Caco-2 (cell line): ENCODE results near the gene NFKBIE. TPM values are rescaled to one million over a fixed set of nuclear protein-coding genes. Genes with fewer than 3 reads are reported as not detected.

Source experiments
- BruUV-seq: library from RNA; stranded (reverse); fragments of 400-500 nt; replicated peaks from 2 replicates; lab custom pipeline; 2021; lab: Mats Ljungman, UMichigan
- CTCF ChIA-PET: fragments of 300-600 bp; sonication (Branson Sonifier 250); formaldehyde crosslinking; loops from one replicate; lab custom pipeline; 2022; ENCODE audit warnings: antibody characterized with exemption; lab: Charles Lee
- POLR2A ChIA-PET: fragments of 300-600 bp; sonication (Branson Sonifier 250); formaldehyde crosslinking; loops from one replicate; lab custom pipeline; 2022; ENCODE audit warnings: antibody characterized with exemption; lab: Charles Lee
- DNase-seq, 2 experiments: peaks; one replicate each; pipeline versions ENCODE4 v3.0.0 to v3.0.0-alpha.2; 2020 to 2022
- H3K27me3 ChIP-seq: replicated peaks from 2 replicates; pipeline ENCODE4 v1.6.0; 2011; ENCODE audit warnings: low read length; ENCODE audit not compliant: control insufficient read depth, insufficient read depth
- H3K36me3 ChIP-seq: 2 replicates; pipeline ENCODE4 v1.5.1; 2011; ENCODE audit warnings: low read length; ENCODE audit not compliant: control insufficient read depth, insufficient read depth
- H3K4me1 ChIP-seq: fragments of 250-450 bp; sonication (Bioruptor Pico); 2 replicates; pipeline ENCODE4 v1.5.1; 2020; ENCODE audit warnings: mild to moderate bottlenecking
- H3K4me3 ChIP-seq: 2 replicates; pipeline ENCODE4 v1.5.1; 2011; ENCODE audit warnings: low read depth, mild to moderate bottlenecking, control low read depth, low read length
- H3K9me3 ChIP-seq: fragments of 250-450 bp; sonication (Bioruptor Pico); 2 replicates; pipeline ENCODE4 v1.5.1; 2020; ENCODE audit warnings: mild to moderate bottlenecking, moderate library complexity
- H3K27ac Mint-ChIP-seq: one replicate; pipeline ENCODE4 v1.8.0; 2022; ENCODE audit warnings: mixed read lengths; ENCODE audit not compliant: unreplicated experiment
- H3K27me3 Mint-ChIP-seq: one replicate; pipeline ENCODE4 v1.8.0; 2022; ENCODE audit warnings: mixed read lengths; ENCODE audit not compliant: insufficient read depth, unreplicated experiment
- H3K36me3 Mint-ChIP-seq: one replicate; pipeline ENCODE4 v1.8.0; 2022; ENCODE audit warnings: mild to moderate bottlenecking, mixed read lengths; ENCODE audit not compliant: insufficient read depth, unreplicated experiment
- H3K4me1 Mint-ChIP-seq: one replicate; pipeline ENCODE4 v1.8.0; 2022; ENCODE audit warnings: low read depth, mixed read lengths; ENCODE audit not compliant: unreplicated experiment
- H3K4me3 Mint-ChIP-seq: one replicate; pipeline ENCODE4 v1.8.0; 2022; ENCODE audit warnings: mild to moderate bottlenecking, moderate library complexity, mixed read lengths; ENCODE audit not compliant: unreplicated experiment
- H3K9me3 Mint-ChIP-seq: one replicate; pipeline ENCODE4 v1.8.0; 2022; ENCODE audit warnings: mixed read lengths; ENCODE audit not compliant: unreplicated experiment
- CTCF ChIP-seq, 2 experiments: fragments of 200-600 bp in 1 of 2; IDR thresholded peaks; 1 replicate in 1 of 2; 2 replicates in 1 of 2; pipeline versions ENCODE4 v1.5.1 to v1.8.0; 2011 to 2022; ENCODE audit warnings: antibody characterized with exemption in 1 of 2, control low read depth in 1 of 2, inconsistent platforms in 1 of 2, low read depth in 1 of 2, low read length in 1 of 2, mild to moderate bottlenecking in 1 of 2, moderate library complexity in 1 of 2; ENCODE audit not compliant: insufficient read depth in 1 of 2, severe bottlenecking in 1 of 2, unreplicated experiment in 1 of 2
- intact Hi-C: fragments of 100-400 bp; cut with micrococcal nuclease; formaldehyde crosslinking; loops from one replicate; pipeline ENCODE4 v1.10.0; 2022; ENCODE audit not compliant: unreplicated experiment
- total RNA-seq: library from RNA; stranded (reverse); gene quantifications from 2 replicates; pipeline ENCODE4 v1.2.3, GENCODE V29; 2022

The NFKBIE gene
- total RNA-seq, 1 experiment from 2014 or later = 8.4 TPM

- H3K4me1 Mint-ChIP-seq = no peaks in the 10 kb centered on the region
- H3K36me3 ChIP-seq = no peaks in the 10 kb centered on the region
- peaks cover 14% of the 10 kb centered on the region for H3K36me3 Mint-ChIP-seq
- H3K9me3 Mint-ChIP-seq = no peaks in the 10 kb centered on the region
- H3K27me3 ChIP-seq = peaks cover 4% of the 10 kb centered on the region
- no peak for DNase-seq
- ChIA-PET CTCF (no interaction called here), POLR2A (no interaction called here)
- H3K27me3 Mint-ChIP-seq = peaks cover 30% of the 10 kb centered on the region
- H3K27ac Mint-ChIP-seq = no peak overlapping the region
- H3K4me3 Mint-ChIP-seq = no peak overlapping the region
- no peak overlapping the region for H3K4me3 ChIP-seq
- BruUV-seq = no TSS peak
- intact Hi-C loops = no loop called here
- no peak for TF ChIP-seq CTCF (IDR thresholded peaks at IDR 0.05; ENCODE audit: insufficient read depth in 1 of 2, low read depth in 1 of 2, low read length in 1 of 2, severe bottlenecking in 1 of 2, unreplicated experiment in 1 of 2)
- peaks cover 2% of the 10 kb centered on the region; the same call in 1 of the 2 replicates for H3K4me1 ChIP-seq
- no peaks in the 10 kb centered on the region for H3K9me3 ChIP-seq
Measured at GRCh38 chr6:44292661-44293365, 27.5 kb upstream of the NFKBIE start.

DNA sequence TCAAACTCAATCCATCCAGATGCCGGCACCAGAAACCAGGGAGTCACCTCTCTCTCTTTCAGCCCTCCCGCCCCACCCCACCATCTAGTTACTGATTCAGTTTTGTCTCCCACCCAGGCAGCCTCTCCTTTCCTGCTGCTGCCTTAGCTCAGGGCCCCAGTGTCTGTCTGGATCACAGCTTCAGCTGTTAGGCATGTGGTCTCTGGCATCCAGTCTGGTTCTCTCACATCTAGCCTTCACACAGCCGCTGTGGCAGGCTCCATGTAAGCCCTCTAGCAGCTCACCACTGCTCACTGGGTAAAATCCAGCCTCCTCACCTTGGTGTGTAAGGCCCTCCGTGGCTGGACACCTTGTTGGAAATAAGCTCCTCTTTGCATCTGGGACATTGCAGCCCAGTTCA is 26.5 kb upstream of the NFKBIE start:
- H3K9me3 Mint-ChIP-seq = no peaks in the 10 kb centered on the region
- DNase-seq = no peak
- H3K4me3 ChIP-seq = no peak overlapping the region
- no TSS peak for BruUV-seq
- H3K36me3 ChIP-seq = no peaks in the 10 kb centered on the region
- no peak overlapping the region for H3K4me3 Mint-ChIP-seq
- no peaks in the 10 kb centered on the region for H3K4me1 Mint-ChIP-seq
- peaks cover 37% of the 10 kb centered on the region for H3K27me3 Mint-ChIP-seq
- H3K36me3 Mint-ChIP-seq = peaks cover 6% of the 10 kb centered on the region
- H3K9me3 ChIP-seq = no peaks in the 10 kb centered on the region
- TF ChIP-seq CTCF (IDR thresholded peaks at IDR 0.05; ENCODE audit: insufficient read depth in 1 of 2, low read depth in 1 of 2, low read length in 1 of 2, severe bottlenecking in 1 of 2, unreplicated experiment in 1 of 2) = no peak
- intact Hi-C loops = no loop called here
- H3K4me1 ChIP-seq = no peaks in the 10 kb centered on the region
- no peak overlapping the region for H3K27ac Mint-ChIP-seq
- H3K27me3 ChIP-seq = peaks cover 2% of the 10 kb centered on the region
- CTCF ChIA-PET = no interaction called here
- POLR2A ChIA-PET = no interaction called here

DNA sequence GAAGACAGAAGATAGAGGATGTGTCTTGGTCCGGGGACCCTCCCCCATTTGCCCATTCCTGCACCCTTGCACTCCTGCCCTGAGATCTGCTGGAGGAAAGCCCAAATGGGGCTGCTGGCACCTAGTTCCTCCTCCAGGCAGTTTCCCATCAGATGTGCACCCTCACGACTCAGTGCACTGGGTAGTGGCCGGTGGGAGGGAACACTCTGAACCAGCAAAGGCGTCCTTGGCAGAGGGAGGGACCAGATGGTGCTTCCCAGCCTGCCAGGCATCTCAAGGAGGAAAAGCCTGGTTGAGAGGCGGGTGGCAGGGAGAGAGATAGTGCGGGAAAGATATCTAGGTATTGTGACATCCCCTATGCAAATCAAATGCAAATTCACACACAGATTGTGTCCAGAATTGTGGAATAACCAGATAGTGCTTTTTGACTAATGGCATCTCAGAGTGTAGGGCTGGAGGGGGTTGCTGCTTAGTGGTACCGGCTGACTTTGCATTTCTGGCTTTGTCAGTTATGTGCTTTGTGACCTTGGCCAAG is 24.4 kb upstream of the NFKBIE start:
- Mint-ChIP-seq H3K36me3 (no peaks in the 10 kb centered on the region), H3K27ac (no peak overlapping the region), H3K4me3 (no peak overlapping the region), H3K4me1 (no peaks in the 10 kb centered on the region), H3K27me3 (peaks cover 35% of the 10 kb centered on the region), H3K9me3 (no peaks in the 10 kb centered on the region)
- no peak for TF ChIP-seq CTCF (IDR thresholded peaks at IDR 0.05; ENCODE audit: insufficient read depth in 1 of 2, low read depth in 1 of 2, low read length in 1 of 2, severe bottlenecking in 1 of 2, unreplicated experiment in 1 of 2)
- no peaks in the 10 kb centered on the region for H3K9me3 ChIP-seq
- no peaks in the 10 kb centered on the region for H3K36me3 ChIP-seq
- H3K27me3 ChIP-seq = no peaks in the 10 kb centered on the region; the same call in none of the 2 replicates
- intact Hi-C loops = no loop called here
- no TSS peak for BruUV-seq
- no peak for DNase-seq
- CTCF ChIA-PET = no interaction called here
- no peak overlapping the region for H3K4me3 ChIP-seq
- POLR2A ChIA-PET = no interaction called here
- H3K4me1 ChIP-seq = no peaks in the 10 kb centered on the region
